HepG2 (cell line): ENCODE results near the gene OXLD1.

ENCODE experiments used
- CBX1 ChIP-seq: IDR thresholded peaks from one replicate; pipeline ENCODE4 v1.6.1; 2016; ENCODE audit warnings: antibody characterized with exemption, low read depth
- MEIS1 ChIP-seq: sonication (generic); formaldehyde crosslinking; IDR thresholded peaks from 2 replicates; pipeline ENCODE4 v1.9.0; 2021; ENCODE audit warnings: mild to moderate bottlenecking, missing genetic modification reagents, moderate library complexity, borderline replicate concordance
- MXI1 ChIP-seq: IDR thresholded peaks from 3 replicates; pipeline ENCODE4 v1.6.1; 2012; ENCODE audit warnings: low read depth, low read length, inconsistent platforms, borderline replicate concordance
- RBFOX2 ChIP-seq: fragments of 200-400 bp; formaldehyde crosslinking; IDR thresholded peaks from 2 replicates; pipeline ENCODE4 v1.6.1; 2017; ENCODE audit warnings: low read depth, mild to moderate bottlenecking, low read length
- SMAD9 ChIP-seq: sonication (generic); formaldehyde crosslinking; IDR thresholded peaks from 2 replicates; pipeline ENCODE4 v1.5.1; 2020; ENCODE audit warnings: mild to moderate bottlenecking, missing genetic modification reagents
- TCF7L2 ChIP-seq: IDR thresholded peaks from 2 replicates; pipeline ENCODE4 v1.6.1; 2011; ENCODE audit warnings: mild to moderate bottlenecking, low read depth, low read length, moderate library complexity

DNA sequence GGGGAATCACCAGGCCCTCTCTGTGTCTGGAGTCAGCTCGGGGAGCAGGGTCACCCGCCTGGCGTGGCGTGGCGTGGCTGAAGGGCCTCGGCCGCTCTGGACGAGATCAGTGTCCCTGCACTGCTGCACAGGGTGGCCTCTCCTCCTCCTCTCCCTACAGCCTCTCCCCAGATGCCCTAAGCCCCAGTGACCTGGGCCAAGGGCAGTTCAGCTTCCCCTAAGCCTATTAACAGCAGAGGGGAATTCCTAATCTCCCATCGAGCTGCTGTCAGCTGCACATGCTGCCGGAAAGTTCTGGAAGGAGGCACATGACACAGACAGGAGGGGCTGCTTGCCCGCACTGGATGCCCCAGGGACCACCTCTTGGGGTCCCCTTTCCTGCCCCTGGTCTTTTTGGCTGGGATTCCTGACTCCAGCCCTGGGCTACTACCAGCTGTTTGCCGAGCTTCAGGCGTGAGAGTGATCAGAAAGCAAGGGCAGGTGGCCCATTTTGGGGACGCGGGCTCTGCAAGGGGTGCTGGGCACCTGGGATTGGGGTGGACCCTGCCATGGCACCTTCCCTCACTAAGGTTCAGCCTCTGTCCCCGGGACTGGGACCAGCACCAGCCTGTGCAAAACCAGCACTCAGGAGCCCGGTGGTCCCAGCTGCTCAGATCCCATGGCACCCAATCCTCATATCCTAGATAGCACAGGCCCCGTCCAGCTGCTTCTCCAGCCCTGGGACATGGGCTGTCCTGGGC lies 10.9 kb downstream of the OXLD1 start:
- TF ChIP-seq TCF7L2 (no peak), RBFOX2 (no peak), MEIS1 (CRISPR knock-in tag) (peak; percentile 77; the same call in 1 of the 2 replicates), CBX1 (no peak), SMAD9 (CRISPR knock-in tag) (no peak), MXI1 (no peak)
